ENCODE measurements around the gene TASOR2.

TASOR2 gene

DNA sequence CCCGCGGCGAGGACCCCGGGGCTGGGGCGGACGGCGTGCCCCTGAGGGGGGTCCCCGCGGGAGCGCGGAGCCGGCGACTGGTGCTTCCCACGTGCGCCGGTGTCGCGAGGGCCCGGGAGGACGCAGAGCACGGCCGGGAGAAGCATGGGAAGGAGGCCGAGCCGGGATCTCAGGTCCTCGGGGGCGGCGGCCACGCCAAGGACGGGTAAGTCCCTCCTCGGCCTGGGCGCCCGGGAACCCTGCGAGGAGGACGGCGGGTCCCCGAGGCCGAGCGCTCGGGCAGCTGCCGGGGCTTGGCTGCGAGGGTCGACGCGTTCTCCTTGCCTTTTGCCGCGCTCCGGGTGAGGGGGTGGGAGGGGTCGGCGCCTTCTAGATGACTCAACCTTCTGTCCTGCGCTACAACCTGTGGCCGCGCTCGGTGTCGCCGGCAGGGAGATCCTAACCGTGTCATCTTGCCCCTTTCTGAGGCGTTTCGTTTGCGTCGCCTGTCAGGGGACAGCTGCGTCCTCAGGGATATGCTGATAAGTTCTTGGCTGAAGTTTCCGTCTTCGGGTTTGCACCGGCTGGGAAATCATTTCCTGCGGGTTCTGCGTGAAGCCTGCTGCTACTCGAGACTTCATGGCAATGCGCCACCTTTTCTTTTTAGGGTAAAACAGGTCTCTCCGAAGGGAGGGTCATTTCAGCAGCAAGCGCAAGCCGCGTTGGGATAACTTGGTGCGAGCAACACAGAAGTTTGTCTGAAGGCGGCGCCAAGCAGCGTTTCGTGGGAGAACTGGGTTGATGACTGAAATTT is 529 bp downstream of the TASOR2 start:
- DNase-seq = peak; percentile 41

GRCh38 chr10:5685764-5686240 is 1.2 kb downstream of the TASOR2 start:
- DNase-seq = no peak

DNA sequence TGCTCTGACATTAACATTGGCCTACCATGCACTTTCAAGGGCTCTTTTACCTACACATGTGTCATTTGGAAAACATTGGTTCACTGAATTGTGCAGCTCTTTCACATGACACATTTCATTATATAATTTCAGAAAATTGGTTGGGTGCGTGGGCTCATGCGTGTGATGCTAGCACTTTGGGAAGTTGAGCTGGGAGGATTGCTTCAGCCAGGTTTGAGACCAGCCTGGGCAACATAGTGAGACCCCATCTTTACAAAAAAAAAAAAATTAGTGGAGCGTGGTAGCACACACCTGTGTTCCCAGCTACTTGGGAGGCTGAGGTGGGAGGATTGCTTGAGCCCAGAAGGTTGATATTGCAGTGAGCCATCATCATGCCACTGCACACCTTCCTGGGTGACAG is 3.9 kb downstream of the TASOR2 start:
- no peak for DNase-seq

GRCh38 chr10:5691786-5692185 is 7.1 kb downstream of the TASOR2 start:
- DNase-seq = no peak

DNA sequence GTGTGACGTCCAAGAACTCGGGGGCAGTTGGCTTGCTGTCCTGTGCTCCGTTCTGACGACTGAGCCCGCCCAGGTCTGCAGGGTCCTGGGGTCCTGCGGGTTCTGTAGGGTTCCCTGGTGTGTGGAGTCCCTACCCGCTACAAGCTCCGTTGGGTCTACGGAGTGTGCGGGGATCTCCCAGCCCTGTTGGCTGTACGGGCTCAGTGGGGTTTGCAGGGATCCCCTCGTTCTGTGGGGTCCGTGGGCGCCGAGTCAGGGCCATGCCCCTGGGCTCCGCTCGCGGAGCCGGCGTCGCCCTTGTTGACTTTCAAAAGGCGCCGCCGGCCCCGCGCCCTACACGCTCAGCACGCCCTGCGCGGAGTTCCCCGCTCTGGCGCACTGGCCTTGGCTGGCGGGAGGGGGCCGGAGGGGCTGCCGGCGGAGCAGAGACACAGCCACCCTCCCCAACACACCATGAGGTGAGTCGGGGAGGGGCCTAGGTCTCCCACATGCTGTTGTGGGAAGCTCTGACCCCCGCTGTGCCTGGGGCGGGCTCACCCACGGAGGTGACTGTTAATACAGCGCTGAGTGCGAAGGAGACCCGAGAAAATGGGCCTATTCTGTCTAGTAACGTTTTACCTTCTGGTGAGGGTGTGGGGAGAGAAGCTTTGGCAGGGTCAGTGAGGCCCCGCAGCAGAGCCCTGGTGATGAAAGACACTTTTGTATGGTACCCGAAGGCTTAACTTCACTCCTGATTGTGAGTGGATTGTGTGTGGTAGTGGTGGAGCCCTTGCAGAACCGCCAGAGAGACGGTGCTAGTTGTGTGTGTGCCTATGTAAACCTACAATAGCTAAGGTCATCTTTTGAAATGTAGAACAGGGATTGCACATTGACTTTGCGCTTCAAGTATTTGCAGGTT is 8.1 kb downstream of the TASOR2 start:
- peak; percentile 17 for DNase-seq

DNA sequence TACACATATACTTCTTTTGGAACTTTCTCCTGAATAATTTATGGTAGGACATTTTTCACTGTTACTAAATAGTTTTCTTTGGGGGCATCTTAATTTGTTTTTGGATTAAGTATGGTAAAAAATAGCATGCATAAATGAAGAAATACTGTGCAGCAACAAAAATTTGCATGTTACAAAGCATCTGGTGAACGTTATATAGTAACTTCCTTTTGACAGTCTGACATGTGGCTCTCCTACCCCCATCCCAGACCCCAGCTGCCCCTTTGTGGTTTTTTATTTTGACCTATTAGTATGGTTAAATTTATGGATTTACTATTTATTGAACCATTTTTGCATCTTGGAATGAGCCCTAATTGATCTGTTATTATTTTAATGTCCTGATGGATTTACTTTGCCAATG is 9.9 kb downstream of the TASOR2 start:
- DNase-seq = no peak

DNA sequence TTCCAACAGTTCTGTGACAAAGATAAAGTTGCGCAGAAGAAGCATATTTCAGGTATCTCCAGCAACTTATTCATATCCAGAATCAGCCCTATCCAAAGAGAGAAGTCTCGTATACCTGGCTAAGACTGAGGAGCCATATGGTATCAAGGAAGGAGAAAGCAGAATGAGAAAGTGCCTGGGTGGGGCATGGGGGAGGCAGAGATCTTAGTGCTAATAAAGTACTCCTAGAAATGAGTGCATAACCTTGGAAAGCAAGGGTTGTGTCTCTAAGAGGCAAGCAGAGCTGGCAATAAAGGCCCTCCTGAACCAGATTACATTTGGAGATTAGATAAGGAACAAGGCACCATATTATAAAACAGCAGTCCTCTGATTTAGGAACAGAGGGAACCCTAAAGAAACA is 12.7 kb downstream of the TASOR2 start:
- DNase-seq = no peak

GRCh38 chr10:5698062-5698461 is 13.4 kb downstream of the TASOR2 start:
- DNase-seq = no peak

DNA sequence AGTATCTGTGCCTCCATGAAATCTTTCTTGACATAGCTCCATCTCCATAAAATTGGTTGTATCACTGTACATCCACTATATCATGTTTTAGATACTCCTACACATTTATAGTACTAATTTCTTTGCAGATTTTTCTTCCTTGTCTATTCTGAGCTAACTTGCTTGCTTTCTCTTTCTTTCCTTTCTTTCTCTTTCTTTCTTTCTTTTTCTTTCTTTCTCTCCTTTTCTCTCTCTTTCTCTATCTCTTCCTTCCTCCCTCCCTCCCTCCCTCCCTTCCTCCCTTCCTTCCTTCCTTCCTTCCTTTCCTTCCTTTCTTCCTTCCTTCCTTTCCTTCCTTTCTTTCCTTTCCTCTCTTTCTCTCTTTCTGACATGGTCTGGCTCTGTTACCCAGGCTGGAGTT is 23.7 kb downstream of the TASOR2 start:
- DNase-seq = no peak

- no peak for DNase-seq
Measured at GRCh38 chr10:5709865-5710264, 25.2 kb downstream of the TASOR2 start.

DNA sequence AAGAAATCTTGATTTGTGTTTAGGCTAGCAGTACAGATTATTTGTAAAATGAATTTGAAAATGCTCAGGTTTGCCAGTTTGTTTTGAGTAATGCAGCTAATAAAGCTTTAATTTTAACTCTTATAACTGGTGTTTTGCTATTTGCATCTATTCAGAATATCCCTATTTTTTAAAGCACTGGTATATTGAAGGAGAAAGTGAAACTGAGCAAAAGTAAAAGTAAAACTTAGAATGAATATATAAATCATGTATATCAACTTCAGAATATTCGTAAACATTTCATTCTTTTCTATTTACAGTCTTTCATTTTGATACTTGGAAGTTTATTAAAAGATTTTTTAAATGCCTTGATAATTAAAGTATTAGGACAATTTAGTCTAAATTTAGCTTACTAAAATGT is 26.2 kb downstream of the TASOR2 start:
- no peak for DNase-seq

DNA sequence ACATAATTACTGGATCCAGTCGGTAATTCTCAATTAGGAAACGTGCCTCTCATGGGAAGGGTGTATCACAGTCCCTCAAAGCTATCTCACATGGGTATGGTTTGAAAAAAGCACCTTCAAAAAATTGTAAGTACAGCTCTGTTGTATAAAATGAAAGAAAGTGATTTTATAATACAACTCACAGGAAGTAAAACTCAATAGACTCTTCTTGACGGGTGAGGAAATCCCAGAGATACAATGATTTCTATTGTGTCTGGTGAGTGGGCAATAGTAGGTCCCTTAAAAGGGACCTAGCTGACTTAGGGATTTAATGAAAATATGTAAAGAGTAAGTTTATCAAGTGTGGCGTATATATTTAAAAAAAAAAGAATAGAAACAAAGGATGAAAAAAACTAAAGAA is 27.0 kb downstream of the TASOR2 start:
- no peak for DNase-seq

- DNase-seq = no peak
Measured at GRCh38 chr10:5719546-5719945, 34.9 kb downstream of the TASOR2 start.

- DNase-seq = no peak
Measured at GRCh38 chr10:5720182-5720581, 35.5 kb downstream of the TASOR2 start.

DNA sequence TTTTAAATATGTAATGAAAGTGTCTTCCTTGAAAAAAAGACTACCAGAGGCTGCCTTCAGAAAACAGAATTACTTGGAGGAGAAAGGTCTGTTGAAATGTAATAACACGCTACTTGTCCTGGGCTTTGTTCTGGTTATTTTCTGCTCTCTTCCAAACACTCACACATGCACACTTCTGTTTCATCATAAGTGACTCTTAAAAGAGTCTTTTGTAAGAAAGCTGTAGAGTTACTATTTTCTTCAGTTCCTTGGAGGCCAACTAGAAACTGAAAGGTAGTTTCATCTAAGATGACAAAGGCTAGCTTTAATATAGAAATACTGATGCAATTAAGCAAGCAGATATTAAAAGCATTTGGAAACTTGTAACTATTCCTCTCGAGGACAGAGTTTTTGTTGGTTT is 39.1 kb downstream of the TASOR2 start:
- DNase-seq = no peak

- no peak for DNase-seq
Measured at GRCh38 chr10:5730766-5731165, 46.1 kb downstream of the TASOR2 start.

GRCh38 chr10:5731559-5731958 is 46.9 kb downstream of the TASOR2 start:
- DNase-seq = no peak

- DNase-seq = no peak
Measured at GRCh38 chr10:5732141-5732540, 47.5 kb downstream of the TASOR2 start.

Data from kidney glomerular epithelial cell (primary cell).